PC-9 (cell line): Measurements from ENCODE around the gene C1orf52.

Experiments used
- CTCF ChIP-seq: fragments of 200-600 bp; sonication (generic); conservative IDR thresholded peaks from 2 replicates; pipeline ENCODE4 v1.6.1; 2017; ENCODE audit warnings: mixed run types, antibody characterized with exemption, mild to moderate bottlenecking, moderate library complexity
- EZH2 ChIP-seq: fragments of 200-600 bp; sonication (generic); IDR thresholded peaks from 2 replicates; pipeline ENCODE4 v1.8.0; 2017; ENCODE audit warnings: antibody characterized with exemption, low read depth

DNA sequence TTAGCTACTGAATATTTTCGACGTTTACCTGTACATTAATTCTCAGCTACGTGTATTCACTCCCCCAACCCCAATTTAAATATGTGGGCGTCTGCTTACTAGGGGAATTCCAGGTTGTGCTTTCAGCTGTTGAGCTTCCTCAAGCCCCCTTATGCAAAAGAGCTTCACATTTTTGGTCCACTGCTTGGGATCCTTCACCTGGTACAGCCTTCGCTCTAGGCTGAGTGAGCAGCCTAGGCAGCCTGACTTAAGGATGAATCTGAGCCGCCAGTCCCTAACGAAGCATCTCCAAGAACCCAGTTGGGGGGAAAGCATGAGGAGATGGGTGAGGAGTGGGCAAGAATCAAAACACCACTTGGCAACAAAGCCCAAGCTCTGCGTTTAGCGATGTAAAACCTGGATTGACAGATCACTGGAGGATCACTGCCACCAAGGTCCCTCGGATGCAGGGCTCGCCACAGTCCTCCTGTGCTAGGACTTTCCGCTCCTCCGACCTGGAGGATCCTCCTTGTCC, 16.3 kb upstream of the C1orf52 start:
- TF ChIP-seq CTCF: no peak
- no peak for TF ChIP-seq EZH2
